ENCODE measurements around the gene ACSL1.
A peak's percentile ranks its signal among the peaks of the same experiment; 100 is the strongest.
"Not testable (repeated sequence)": the region's sequence is repeated elsewhere in the genome, so short reads cannot be mapped to it uniquely, and the experiment has no call there.

ACSL1 gene

GRCh38 chr4:184752496-184753275, 73.1 kb downstream of the ACSL1 start:
- H3K9me3 Mint-ChIP-seq (ENCODE audit: low read depth), result no peaks in the 10 kb centered on the region
- peaks cover 16% of the 10 kb centered on the region for H3K36me3 Mint-ChIP-seq
- H3K4me3 Mint-ChIP-seq, result no peak overlapping the region
- H3K27me3 Mint-ChIP-seq, result no peaks in the 10 kb centered on the region
- no peaks in the 10 kb centered on the region for H3K4me1 Mint-ChIP-seq (ENCODE audit: low read depth)
- no peak overlapping the region for H3K27ac Mint-ChIP-seq

GRCh38 chr4:184751585-184751956, 74.2 kb downstream of the ACSL1 start:
- Mint-ChIP-seq H3K4me3 (no peak overlapping the region), H3K4me1 (ENCODE audit: low read depth) (peaks cover 5% of the 10 kb centered on the region), H3K27ac (peak overlapping the region; percentile 55), H3K36me3 (peaks cover 16% of the 10 kb centered on the region), H3K9me3 (ENCODE audit: low read depth) (no peaks in the 10 kb centered on the region), H3K27me3 (no peaks in the 10 kb centered on the region)

GRCh38 chr4:184750926-184751584, 74.7 kb downstream of the ACSL1 start:
- H3K9me3 Mint-ChIP-seq (ENCODE audit: low read depth), result no peaks in the 10 kb centered on the region
- H3K4me3 Mint-ChIP-seq, result no peak overlapping the region
- peaks cover 16% of the 10 kb centered on the region for H3K36me3 Mint-ChIP-seq
- no peaks in the 10 kb centered on the region for H3K27me3 Mint-ChIP-seq
- H3K4me1 Mint-ChIP-seq (ENCODE audit: low read depth), result peaks cover 10% of the 10 kb centered on the region
- no peak overlapping the region for H3K27ac Mint-ChIP-seq

- Mint-ChIP-seq H3K27ac (no peak overlapping the region), H3K4me3 (no peak overlapping the region), H3K36me3 (peaks cover 4% of the 10 kb centered on the region), H3K4me1 (ENCODE audit: low read depth) (peaks cover 14% of the 10 kb centered on the region), H3K9me3 (ENCODE audit: low read depth) (no peaks in the 10 kb centered on the region), H3K27me3 (no peaks in the 10 kb centered on the region)
Observed at GRCh38 chr4:184748251-184748652, 77.5 kb downstream of the ACSL1 start.

GRCh38 chr4:184747034-184747830, 78.5 kb downstream of the ACSL1 start:
- H3K27me3 Mint-ChIP-seq, result no peaks in the 10 kb centered on the region
- no peak overlapping the region for H3K4me3 Mint-ChIP-seq
- no peaks in the 10 kb centered on the region for H3K9me3 Mint-ChIP-seq (ENCODE audit: low read depth)
- no peaks in the 10 kb centered on the region for H3K36me3 Mint-ChIP-seq
- no peak overlapping the region for H3K27ac Mint-ChIP-seq
- H3K4me1 Mint-ChIP-seq (ENCODE audit: low read depth), result peaks cover 14% of the 10 kb centered on the region

- Mint-ChIP-seq H3K27ac (peak overlapping the region; percentile 23), H3K36me3 (no peaks in the 10 kb centered on the region)
Observed at GRCh38 chr4:184745831-184746795, 79.7 kb downstream of the ACSL1 start.

GRCh38 chr4:184744236-184744635, 81.5 kb downstream of the ACSL1 start:
- no peaks in the 10 kb centered on the region for H3K36me3 Mint-ChIP-seq
- no peak overlapping the region for H3K4me3 Mint-ChIP-seq
- peaks cover 25% of the 10 kb centered on the region for H3K4me1 Mint-ChIP-seq (ENCODE audit: low read depth)
- H3K9me3 Mint-ChIP-seq (ENCODE audit: low read depth), result no peaks in the 10 kb centered on the region
- no peaks in the 10 kb centered on the region for H3K27me3 Mint-ChIP-seq
- H3K27ac Mint-ChIP-seq, result no peak overlapping the region

More at GRCh38 chr4:184745831-184746795, 79.7 kb downstream of the ACSL1 start:
- peak overlapping the region; percentile 38 for H3K4me3 Mint-ChIP-seq
- no peaks in the 10 kb centered on the region for H3K27me3 Mint-ChIP-seq
- H3K4me1 Mint-ChIP-seq (ENCODE audit: low read depth), result peaks cover 14% of the 10 kb centered on the region
- no peaks in the 10 kb centered on the region for H3K9me3 Mint-ChIP-seq (ENCODE audit: low read depth)

GRCh38 chr4:184743650-184744049, 82.1 kb downstream of the ACSL1 start:
- H3K9me3 Mint-ChIP-seq (ENCODE audit: low read depth), result no peaks in the 10 kb centered on the region
- H3K27me3 Mint-ChIP-seq, result no peaks in the 10 kb centered on the region
- peaks cover 27% of the 10 kb centered on the region for H3K4me1 Mint-ChIP-seq (ENCODE audit: low read depth)
- no peak overlapping the region for H3K27ac Mint-ChIP-seq
- no peak overlapping the region for H3K4me3 Mint-ChIP-seq
- H3K36me3 Mint-ChIP-seq, result no peaks in the 10 kb centered on the region

GRCh38 chr4:184741651-184742050, 84.1 kb downstream of the ACSL1 start:
- peaks cover 23% of the 10 kb centered on the region for H3K4me1 Mint-ChIP-seq (ENCODE audit: low read depth)
- H3K27ac Mint-ChIP-seq; H3K36me3 Mint-ChIP-seq; H3K9me3 Mint-ChIP-seq (ENCODE audit: low read depth); H3K4me3 Mint-ChIP-seq; H3K27me3 Mint-ChIP-seq: not testable (repeated sequence)

GRCh38 chr4:184740980-184741391, 84.8 kb downstream of the ACSL1 start:
- Mint-ChIP-seq H3K4me1 (ENCODE audit: low read depth) (peaks cover 16% of the 10 kb centered on the region), H3K4me3 (no peak overlapping the region), H3K27me3 (no peaks in the 10 kb centered on the region), H3K27ac (no peak overlapping the region), H3K9me3 (ENCODE audit: low read depth) (no peaks in the 10 kb centered on the region), H3K36me3 (no peaks in the 10 kb centered on the region)

- H3K4me1 Mint-ChIP-seq (ENCODE audit: low read depth), result peaks cover 14% of the 10 kb centered on the region
- not testable (repeated sequence) for H3K27me3 Mint-ChIP-seq; H3K9me3 Mint-ChIP-seq (ENCODE audit: low read depth); H3K36me3 Mint-ChIP-seq; H3K4me3 Mint-ChIP-seq
- peak overlapping the region; percentile 5 for H3K27ac Mint-ChIP-seq
Observed at GRCh38 chr4:184739575-184739974, 86.2 kb downstream of the ACSL1 start.

- Mint-ChIP-seq H3K9me3 (ENCODE audit: low read depth) (no peaks in the 10 kb centered on the region), H3K27me3 (no peaks in the 10 kb centered on the region), H3K36me3 (no peaks in the 10 kb centered on the region), H3K4me1 (ENCODE audit: low read depth) (peaks cover 22% of the 10 kb centered on the region), H3K27ac (peak overlapping the region; percentile 90), H3K4me3 (peak overlapping the region; percentile 94)
Observed at GRCh38 chr4:184734758-184735157, 91.0 kb downstream of the ACSL1 start.

- peak within 1 kb of the TSS; percentile 94 for H3K4me3 Mint-ChIP-seq
Observed at GRCh38 chr4:184733654-184734524, 91.9 kb downstream of the ACSL1 start, which contains the start of gene CENPU. Gene CENPU, minus strand, starts transcription at chr4:184734096. Its CDS starts 34 bp downstream, at chr4:184734062.

More at GRCh38 chr4:184733654-184734524, 91.9 kb downstream of the ACSL1 start, which contains the start of gene CENPU:
- H3K27ac Mint-ChIP-seq, result peak within 1 kb of the TSS; percentile 90
- H3K27me3 Mint-ChIP-seq, result no peaks in the 10 kb centered on the region
- H3K9me3 Mint-ChIP-seq (ENCODE audit: low read depth), result no peaks in the 10 kb centered on the region
- H3K36me3 Mint-ChIP-seq, result no peaks in the 10 kb centered on the region
- peaks cover 15% of the 10 kb centered on the region for H3K4me1 Mint-ChIP-seq (ENCODE audit: low read depth)
